GM21390 (cell line): ENCODE results near the gene ROBO3.

Experiments
- ATAC-seq: cut with Tn5 transposase; IDR thresholded peaks from one replicate; pipeline ENCODE4 v1.9.1; 2021; ENCODE audit not compliant: unreplicated experiment

ROBO3 gene, protein sequence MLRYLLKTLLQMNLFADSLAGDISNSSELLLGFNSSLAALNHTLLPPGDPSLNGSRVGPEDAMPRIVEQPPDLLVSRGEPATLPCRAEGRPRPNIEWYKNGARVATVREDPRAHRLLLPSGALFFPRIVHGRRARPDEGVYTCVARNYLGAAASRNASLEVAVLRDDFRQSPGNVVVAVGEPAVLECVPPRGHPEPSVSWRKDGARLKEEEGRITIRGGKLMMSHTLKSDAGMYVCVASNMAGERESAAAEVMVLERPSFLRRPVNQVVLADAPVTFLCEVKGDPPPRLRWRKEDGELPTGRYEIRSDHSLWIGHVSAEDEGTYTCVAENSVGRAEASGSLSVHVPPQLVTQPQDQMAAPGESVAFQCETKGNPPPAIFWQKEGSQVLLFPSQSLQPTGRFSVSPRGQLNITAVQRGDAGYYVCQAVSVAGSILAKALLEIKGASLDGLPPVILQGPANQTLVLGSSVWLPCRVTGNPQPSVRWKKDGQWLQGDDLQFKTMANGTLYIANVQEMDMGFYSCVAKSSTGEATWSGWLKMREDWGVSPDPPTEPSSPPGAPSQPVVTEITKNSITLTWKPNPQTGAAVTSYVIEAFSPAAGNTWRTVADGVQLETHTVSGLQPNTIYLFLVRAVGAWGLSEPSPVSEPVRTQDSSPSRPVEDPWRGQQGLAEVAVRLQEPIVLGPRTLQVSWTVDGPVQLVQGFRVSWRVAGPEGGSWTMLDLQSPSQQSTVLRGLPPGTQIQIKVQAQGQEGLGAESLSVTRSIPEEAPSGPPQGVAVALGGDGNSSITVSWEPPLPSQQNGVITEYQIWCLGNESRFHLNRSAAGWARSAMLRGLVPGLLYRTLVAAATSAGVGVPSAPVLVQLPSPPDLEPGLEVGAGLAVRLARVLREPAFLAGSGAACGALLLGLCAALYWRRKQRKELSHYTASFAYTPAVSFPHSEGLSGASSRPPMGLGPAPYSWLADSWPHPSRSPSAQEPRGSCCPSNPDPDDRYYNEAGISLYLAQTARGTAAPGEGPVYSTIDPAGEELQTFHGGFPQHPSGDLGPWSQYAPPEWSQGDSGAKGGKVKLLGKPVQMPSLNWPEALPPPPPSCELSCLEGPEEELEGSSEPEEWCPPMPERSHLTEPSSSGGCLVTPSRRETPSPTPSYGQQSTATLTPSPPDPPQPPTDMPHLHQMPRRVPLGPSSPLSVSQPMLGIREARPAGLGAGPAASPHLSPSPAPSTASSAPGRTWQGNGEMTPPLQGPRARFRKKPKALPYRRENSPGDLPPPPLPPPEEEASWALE (N-terminal part only)

DNA sequence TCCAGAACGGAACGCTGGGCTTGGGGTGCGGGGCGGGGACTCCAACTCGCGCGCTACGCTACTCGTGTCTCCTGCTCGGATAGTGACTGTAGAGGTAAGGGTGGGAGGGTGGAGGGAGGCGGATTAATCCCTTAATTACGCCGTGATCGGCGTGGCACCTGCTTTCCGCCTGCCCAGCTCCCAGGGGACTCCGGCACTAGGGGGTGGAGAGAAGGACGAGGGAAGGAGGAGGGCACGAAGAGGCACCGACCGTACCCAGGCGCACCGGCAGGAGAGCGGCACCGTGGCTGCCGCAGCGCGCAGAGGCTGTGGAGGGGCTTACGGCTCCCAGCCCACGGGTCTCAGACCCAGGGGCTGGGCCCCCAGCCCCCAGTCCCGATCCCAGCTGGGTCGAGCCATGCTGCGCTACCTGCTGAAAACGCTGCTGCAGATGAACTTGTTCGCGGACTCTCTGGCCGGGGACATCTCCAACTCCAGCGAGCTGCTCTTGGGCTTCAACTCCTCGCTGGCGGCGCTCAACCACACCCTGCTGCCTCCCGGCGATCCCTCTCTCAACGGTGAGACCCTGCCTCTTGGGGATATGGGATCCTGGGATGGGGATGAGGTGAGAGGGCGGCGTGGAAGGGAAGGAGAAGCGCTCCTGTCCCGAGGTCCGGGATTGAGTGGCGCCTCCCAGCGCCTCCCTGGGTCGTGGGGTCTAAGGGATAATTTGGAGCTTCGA is at the start of gene ROBO3:
ROBO3 (plus strand) TSS at position 252 of the 721 bp plus-strand sequence; CDS start at position 398, 146 bp downstream.
- ATAC-seq = no peak

DNA sequence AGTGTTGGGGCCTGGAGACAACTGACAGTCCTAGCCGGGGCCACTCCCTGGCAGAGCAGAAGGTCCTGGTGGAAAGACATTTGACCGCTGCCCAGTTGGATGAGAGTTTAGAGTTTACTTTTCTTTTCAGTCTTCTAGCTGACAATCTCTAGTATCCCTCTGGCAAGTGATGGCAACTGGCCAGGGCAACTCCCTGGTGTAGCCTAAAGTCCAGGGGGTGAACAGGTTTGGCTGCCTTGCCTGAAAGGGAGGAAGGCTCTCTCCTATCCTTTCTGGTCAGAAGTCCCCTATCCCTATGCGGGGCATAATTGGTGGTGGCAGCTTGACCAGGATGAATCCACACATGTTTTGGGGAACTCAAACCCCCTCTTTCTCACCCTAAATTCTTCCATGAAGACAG is 48.2 kb upstream of the ROBO3 start:
- ATAC-seq = no peak

DNA sequence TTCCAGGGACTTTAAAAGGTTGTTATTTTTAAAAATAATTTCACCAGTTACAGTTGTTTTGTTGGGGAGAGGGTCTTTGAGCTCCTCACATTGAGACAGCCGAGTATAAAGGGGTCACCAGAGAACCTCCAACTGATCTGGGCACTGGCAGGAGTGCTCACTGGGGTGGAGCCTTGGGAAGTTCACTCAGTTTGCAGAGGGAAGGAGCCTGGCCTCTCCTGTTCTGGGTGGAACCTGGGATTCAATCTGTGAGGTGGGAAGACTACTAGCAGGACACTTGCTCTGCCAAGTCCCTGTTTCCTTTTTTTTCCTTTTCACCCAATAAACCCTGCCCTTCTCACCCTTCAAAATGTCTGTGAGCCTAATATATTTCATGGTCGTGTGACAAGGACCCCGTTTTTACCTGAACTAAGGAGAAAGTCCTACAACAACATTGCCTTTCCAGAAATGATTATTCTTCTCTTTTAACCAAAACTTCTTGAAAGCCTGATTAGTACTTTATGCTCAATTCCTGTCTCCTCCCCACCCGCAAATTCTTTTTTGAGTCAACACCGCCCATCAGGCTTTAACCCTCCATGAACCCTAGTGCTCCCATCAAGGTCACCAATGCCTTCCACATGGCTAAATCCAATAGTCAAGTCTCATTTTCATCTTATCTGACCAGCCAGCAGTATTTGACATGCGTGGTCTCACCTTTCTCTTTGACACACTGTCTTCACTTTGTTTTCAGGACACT is 43.1 kb upstream of the ROBO3 start:
- no peak for ATAC-seq

DNA sequence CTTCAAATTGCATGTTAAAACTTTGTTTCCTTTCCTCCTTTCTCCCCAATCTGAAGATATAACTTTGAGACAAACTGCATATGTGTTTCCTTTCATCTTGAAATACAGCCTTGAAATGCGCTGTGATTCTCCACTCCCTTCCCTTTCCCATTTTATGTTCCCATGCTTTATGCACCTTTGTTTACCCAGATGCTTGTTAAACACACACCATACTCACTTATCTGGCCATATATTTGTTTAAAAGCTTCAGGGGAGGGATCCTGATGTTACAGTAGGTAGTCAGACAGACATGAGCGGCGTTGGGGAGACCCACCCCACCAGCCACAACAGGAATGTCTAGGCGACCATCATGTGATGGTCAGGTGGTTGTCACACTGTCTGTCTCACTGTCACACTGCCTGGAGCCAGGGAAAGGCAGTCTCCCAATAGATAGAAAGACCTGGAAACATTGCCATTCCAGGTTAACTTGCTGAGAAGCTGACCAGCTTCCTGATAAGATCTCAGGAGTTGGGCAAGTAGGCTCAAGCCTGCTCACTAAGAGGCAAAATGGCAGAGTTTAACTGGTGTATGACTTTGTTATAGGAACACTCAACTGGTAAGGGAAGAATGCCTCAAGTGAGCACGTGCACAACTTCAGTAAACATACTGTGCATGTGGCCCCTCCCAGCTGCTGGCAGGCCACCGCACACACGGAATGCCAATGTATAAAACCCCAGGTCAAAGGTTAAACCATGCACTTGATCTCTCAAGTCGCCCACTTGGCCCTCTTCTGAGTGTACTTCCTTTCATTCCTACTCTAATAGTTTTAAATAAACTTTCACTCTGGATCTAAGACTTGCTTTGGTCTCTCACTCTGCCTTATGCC is 41.5 kb upstream of the ROBO3 start:
- no peak for ATAC-seq

DNA sequence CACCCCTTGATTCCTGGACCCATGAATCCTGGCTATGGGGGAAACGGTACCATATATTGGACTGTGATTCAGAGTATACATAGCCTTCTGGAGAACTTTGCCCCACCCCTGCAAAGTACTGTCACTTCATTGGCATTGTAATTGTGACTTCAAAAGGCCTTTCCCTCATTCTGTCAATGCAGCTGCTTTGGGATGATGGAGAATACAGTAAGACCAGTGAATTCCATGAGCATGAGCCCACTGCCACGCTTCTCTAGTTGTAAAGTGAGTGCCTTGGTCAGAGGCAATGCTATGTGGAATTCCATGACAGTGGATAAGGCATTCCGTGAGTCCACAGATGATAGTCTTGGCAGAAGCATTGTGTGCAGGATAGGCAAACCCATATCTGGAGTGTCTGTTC is 39.4 kb upstream of the ROBO3 start:
- no peak for ATAC-seq

DNA sequence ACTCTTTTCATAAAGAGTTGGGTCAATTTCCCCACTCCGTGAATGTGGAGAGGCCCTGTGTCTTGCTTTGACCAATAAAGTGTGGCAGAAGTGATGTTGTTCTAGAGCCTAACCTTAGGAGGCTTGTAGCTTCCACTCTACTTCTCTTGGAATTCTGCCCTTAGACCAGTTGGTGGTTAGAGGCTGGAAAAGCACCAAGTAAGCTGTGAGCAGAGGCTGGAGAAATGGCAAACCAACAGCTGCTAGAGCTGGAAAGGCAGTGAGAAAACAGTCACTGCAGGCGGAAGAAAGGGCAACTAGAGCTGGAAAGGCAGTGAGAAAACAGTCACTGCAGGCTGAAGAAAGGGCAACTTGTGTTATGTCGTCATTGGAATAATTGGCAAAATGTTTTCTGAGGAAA is 35.2 kb upstream of the ROBO3 start:
- ATAC-seq = no peak

DNA sequence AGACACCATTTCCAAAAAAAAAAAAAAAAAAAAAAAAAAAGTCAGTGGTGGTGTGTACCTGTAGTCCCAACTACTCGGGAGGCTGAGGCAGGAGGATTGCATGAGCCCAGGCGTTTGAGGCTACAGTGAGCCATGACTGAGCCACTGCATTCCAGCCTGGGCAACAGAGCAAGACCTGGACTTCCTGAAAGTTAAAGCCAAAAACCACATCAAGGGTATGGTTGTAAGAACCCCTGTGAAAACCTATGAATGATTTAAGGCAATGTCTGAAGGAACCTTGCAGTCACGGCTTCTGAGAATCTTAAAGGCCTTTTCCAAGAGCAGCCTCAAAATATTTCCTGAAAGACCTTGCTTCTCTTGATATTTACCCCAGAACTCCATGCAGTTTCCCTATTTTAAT is 34.5 kb upstream of the ROBO3 start:
- ATAC-seq = no peak

DNA sequence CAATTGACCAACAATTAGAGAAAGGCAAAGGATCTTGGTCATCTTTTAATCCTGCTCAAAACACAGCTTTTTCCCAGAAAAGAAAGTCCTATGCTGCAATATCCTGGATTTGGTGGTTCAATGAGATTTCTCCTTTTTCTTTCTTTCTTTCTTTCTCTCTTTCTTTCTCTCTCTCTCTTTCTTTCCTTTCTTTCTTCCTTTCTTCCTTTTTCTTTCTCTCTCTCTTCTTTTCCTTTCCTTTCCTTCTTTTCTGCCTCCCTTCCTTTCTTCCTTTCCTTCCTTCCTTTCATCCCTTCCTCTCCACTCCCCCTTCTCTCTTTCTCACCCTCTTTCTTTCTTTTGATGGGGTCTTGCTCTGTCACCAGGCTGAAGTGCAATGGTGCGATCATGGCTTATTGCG is 33.3 kb upstream of the ROBO3 start:
- ATAC-seq = no peak

DNA sequence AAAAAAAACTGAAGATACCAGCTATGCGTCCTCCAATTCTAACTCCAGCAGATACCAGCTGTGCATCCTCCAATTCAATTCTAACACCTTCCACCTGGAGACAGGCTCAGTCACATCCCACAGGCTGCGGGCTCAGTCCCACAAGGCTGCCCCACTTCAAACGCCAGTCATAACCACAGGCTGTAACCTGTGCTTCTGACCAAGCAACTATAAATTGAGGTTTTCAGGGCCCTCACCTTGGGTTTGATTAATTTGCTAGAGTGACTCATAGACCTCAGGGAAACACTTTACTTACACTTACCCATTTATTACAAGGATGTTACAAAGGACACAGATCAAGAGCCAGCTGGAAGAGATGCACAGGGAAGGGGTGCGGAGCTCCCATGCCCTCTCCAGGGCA is 32.7 kb upstream of the ROBO3 start:
- ATAC-seq = no peak

DNA sequence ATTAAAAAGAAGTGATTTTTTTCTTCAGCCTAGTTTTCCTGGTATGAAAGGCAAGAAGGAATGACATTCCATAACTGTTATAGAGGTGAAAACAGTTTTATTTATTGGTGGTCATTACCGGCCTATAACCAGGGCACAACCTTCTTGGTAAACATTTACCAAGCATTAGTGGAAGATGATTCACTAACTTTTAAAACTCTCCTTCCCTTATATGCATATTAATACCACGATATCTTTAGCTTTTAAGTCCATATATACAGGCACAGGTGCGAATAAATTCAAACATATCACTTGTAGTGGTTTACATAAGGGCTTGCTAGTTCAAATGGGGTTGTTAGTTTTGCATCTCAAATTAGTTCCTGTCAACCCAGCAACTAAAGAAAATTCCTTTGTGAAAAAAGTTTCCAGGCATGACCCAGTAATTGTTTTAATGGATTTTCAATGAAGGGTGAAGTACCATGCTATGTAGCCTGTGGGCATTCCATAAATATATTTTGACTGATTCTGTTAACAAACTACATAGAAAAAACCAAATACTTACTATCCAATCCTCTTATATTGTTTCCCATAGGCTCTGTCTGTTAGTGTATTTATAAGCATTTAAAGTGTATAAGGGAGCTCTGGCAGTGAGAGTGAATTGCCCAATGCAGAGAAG is 30.6 kb upstream of the ROBO3 start:
- no peak for ATAC-seq

DNA sequence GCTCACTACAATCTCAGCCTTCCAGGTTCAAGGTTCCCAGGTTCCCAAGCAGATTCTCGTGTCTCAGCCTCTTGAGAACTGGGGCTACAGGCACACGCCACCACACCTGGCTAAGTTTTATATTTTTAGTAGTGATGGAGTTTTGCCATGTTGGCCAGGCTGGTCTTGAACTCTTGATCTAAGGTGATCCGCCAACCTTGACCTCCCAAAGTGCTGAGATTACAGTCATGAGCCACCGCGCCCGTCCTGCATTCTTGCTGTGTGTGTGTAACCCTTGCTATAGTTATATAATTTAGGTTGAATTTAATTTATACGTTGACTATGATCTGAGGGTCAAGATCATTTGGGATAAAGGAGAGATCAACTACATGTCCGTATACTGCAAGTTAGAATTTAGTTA is 29.3 kb upstream of the ROBO3 start:
- ATAC-seq = no peak

DNA sequence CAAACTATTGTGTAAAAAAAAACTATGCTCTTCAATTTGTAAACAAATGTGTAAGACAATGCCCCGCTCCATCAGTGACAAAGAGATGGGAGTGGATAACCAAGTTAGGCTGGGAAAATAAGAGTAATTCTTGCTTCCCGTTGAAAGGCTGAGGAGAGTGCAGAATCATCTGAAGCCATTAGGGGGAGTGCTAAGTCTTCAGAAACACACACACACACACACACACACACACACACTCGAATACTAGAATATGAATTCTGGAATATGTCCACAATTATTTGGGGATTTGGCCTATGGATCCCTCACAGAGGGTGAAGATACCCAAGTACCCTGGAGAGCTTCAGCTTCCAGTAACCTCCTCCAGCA is 27.8 kb upstream of the ROBO3 start:
- ATAC-seq = no peak

DNA sequence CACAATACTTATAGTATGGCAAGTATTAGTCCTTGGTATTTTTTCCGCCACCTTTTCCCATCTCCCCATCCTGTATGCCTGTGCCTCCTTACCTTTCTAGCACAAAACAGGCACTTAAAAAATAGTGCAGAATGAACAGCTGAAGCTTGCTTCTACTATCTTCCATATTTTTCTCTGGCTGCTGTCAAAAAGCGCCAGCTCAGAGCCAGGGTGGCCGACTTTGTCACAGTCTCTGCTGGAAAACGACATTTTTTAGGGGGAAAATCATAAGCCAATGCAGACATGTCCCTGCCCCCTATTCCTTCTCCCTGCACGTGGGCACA is 26.5 kb upstream of the ROBO3 start:
- ATAC-seq = no peak

DNA sequence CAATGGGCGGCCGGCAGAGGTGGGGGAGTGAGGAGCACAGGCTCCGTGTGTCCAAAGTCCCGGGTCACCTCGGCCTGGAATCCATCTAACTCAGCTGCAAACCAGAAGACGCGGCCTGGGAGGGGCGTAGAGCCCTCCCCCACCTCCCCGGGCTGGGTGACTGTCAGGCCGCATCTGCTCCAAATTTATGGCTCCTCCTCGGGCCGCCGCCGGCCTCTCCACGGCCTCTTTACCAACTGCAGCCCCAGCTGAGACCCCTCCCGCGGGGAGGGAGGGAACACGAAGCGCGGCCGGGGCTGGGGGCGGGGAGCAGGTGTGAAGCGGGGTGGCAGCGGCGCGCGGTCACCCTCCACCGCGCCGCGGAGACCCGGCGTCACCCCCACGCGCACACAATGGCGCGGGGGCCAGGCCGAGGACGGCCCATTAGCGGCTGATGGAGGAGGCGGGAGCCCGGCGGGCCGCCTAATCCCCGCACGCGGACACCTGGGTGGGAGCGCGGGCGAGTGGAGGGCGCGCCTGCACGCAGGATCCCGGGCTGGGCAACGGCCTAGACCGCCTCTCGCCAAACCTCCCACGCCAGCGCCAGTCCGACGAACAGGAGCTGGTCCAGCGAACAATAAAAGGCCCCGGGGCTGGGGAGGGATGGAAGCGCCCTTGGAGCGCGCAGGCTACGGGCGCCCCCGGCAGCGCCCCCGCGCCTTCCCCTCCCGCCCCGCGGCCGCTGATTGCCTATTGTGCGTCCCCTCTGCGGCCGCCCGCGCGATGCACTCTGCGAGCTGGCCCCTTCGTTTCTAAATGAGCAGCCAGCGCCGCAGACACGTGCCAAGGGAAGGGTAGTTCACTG is 25.9 kb upstream of the ROBO3 start:
- no peak for ATAC-seq

DNA sequence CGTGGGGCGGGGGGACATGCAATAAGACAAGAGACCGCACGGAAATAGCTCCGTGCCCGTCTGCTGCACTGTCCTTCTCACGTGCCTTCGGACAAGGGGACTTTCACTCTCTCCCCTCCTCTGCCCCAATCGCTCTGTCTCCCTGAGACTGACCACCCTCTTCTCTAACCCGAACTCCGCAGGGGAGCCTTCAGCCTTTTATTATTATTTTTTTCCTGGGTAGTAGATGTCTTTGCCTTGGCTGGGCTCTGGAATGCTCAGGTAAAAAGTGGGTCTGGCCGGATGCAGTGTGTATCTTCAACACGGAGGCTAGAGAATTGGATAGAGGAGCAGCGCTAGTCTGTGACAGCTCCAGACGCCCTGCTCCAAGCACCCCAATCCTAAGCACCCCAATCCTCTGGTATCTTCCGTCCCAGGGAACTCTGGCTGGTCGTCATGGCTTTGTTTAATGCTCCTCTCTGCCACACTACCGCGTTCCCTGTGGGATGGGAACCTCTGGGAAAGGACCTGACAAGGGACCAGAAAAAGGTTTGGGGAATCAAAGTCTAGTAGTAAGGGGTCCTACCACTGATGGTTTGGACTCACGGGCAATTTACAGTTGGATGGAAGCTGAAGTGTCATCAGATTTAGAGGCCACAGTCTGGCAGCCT is 25.1 kb upstream of the ROBO3 start:
- no peak for ATAC-seq

DNA sequence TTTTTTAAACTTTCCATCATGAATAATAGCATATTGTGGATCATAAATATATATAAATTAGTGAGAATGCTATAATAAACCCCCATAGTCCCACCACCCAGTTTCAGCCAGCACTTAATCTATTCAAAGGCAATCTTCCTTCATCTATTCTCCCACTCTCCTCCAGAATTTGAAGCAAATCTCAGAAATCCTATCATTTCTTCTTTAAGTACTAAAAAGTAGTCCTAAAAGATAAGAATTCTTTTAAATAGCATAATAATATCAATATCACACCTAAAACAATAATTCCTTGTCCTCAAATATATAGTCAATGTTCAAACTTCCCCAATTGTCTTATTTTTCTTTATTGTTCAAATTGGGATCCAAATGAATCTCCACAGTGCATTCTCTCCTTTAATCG is 24.6 kb upstream of the ROBO3 start:
- no peak for ATAC-seq

DNA sequence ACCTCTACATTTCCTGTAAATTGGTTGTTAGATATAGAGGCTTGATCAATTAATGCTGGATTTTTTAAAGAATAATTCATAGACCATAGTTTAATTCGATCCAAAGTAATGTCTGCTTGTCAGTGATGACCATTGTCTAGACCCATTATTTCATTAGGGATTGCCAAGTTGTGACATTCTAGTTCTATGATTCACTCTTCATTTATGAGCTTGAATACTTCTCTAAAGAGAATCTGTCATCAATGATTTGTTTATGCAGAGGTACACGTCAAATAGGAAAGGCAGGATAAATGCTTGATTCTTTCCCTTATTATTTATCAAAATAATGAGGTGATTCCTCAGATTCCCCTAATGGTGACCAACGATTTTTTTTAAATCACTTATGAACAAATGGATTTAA is 24.0 kb upstream of the ROBO3 start:
- no peak for ATAC-seq
